HepG2 (cell line): Measurements from ENCODE around the gene RAB24. TPM values are rescaled to one million over a fixed set of nuclear protein-coding genes. Genes with fewer than 3 reads are reported as not detected.

Source experiments
- ATAC-seq: fragments of 200-7000 bp; cut with Tn5 transposase; 3 replicates; pipeline ENCODE4 v1.9.1; 2020; ENCODE audit warnings: mild to moderate bottlenecking, moderate library complexity
- BruUV-seq: library from RNA; stranded (reverse); fragments of 400-500 nt; replicated peaks from 2 replicates; lab custom pipeline; 2021; lab: Mats Ljungman, UMichigan
- CTCF ChIA-PET: fragments of 300-600 bp; formaldehyde crosslinking; extraction: SDS; loops from one replicate; lab custom pipeline; 2021; ENCODE audit warnings: low total read pairs, inconsistent platforms, low intra/inter-chr PET ratio; lab: Yijun Ruan, JAX
- POLR2A ChIA-PET: fragments of 350-600 bp; sonication (Branson Sonifier 250); formaldehyde crosslinking; loops from one replicate; lab custom pipeline; 2020; ENCODE audit warnings: antibody characterized with exemption, inconsistent platforms; lab: Yijun Ruan, JAX
- DNase-seq: peaks from one replicate; pipeline ENCODE4 v3.0.0-alpha.2; 2015; ENCODE audit warnings: low spot score
- FAIRE-seq: peaks from 3 replicates; lab custom pipeline; 2011; peaks lifted over from hg19 to GRCh38; lab: Jason Lieb, UNC
- H2AFZ ChIP-seq: one replicate; pipeline ENCODE4 v1.6.1; 2011; ENCODE audit warnings: low read length, inconsistent platforms
- H3K27ac ChIP-seq: fragments of 300-600 bp; 3 replicates; pipeline ENCODE4 v1.8.0; 2011; ENCODE audit warnings: mixed run types, mild to moderate bottlenecking, mixed read lengths, low read length, inconsistent platforms; ENCODE audit not compliant: insufficient read depth; ENCODE audit errors: extremely low read length
- H3K27me3 ChIP-seq, 2 experiments: fragments of 200-600 bp in 1 of 2; 2 replicates in 1 of 2; 3 replicates in 1 of 2; pipeline versions ENCODE4 v1.6.0 to v1.8.0; 2011; ENCODE audit warnings: low read length in 2 of 2, mild to moderate bottlenecking in 2 of 2, moderate library complexity in 2 of 2, inconsistent platforms in 1 of 2; ENCODE audit not compliant: insufficient read depth in 2 of 2, control insufficient read depth in 1 of 2
- H3K36me3 ChIP-seq, 2 experiments: fragments of 200-600 bp in 1 of 2; replicated peaks in 1 of 2; 2 replicates in 1 of 2; 3 replicates in 1 of 2; pipeline versions ENCODE4 v1.5.1 to v1.8.0; 2011; ENCODE audit warnings: low read length in 2 of 2, inconsistent platforms in 1 of 2; ENCODE audit not compliant: insufficient read depth in 2 of 2, control insufficient read depth in 1 of 2
- H3K4me1 ChIP-seq: 2 replicates; pipeline ENCODE4 v1.5.1; 2012; ENCODE audit warnings: low read length, inconsistent platforms; ENCODE audit not compliant: insufficient read depth
- H3K4me2 ChIP-seq: 2 replicates; pipeline ENCODE4 v1.6.0; 2011; ENCODE audit warnings: low read depth, low read length, inconsistent platforms
- H3K4me3 ChIP-seq, 3 experiments: fragments of 200-600 bp in 1 of 3; sonication (generic), shearing (Covaris generic) in 1 of 3; replicated peaks in 1 of 3; 2 replicates each; pipeline ENCODE4 v1.5.1; 2011 to 2016; ENCODE audit warnings: low read length in 3 of 3, inconsistent platforms in 2 of 3, low read depth in 2 of 3, mild to moderate bottlenecking in 2 of 3, control low read depth in 1 of 3, mixed read lengths in 1 of 3; ENCODE audit not compliant: insufficient read depth in 1 of 3
- H3K79me2 ChIP-seq: one replicate; pipeline ENCODE4 v1.6.1; 2011; ENCODE audit warnings: low read length, inconsistent platforms; ENCODE audit not compliant: insufficient read depth
- H3K9ac ChIP-seq: 2 replicates; pipeline ENCODE4 v1.6.0; 2011; ENCODE audit warnings: mild to moderate bottlenecking, low read depth, low read length, inconsistent platforms; ENCODE audit not compliant: insufficient read depth
- H3K9me3 ChIP-seq: 2 replicates; pipeline ENCODE4 v1.5.1; 2012; ENCODE audit warnings: mild to moderate bottlenecking, low read length
- H4K20me1 ChIP-seq: 2 replicates; pipeline ENCODE4 v1.6.0; 2011; ENCODE audit warnings: inconsistent platforms, mild to moderate bottlenecking, low read length, moderate library complexity; ENCODE audit not compliant: insufficient read depth
- ARHGAP35 ChIP-seq: sonication (generic); formaldehyde crosslinking; IDR thresholded peaks from 2 replicates; pipeline ENCODE4 v1.9.0; 2022; ENCODE audit warnings: mild to moderate bottlenecking, inconsistent platforms, moderate library complexity, missing genetic modification reagents, borderline replicate concordance
- BRD4 ChIP-seq: sonication (generic); formaldehyde crosslinking; IDR thresholded peaks from 2 replicates; pipeline ENCODE4 v1.4.0; 2020; ENCODE audit warnings: missing genetic modification reagents
- GTF3A ChIP-seq: sonication (generic); formaldehyde crosslinking; conservative IDR thresholded peaks from 2 replicates; pipeline ENCODE4 v1.4.0; 2020; ENCODE audit warnings: mild to moderate bottlenecking, missing genetic modification reagents
- HMGA1 ChIP-seq: sonication (generic); formaldehyde crosslinking; conservative IDR thresholded peaks from 2 replicates; pipeline ENCODE4 v1.4.0; 2020; ENCODE audit warnings: missing genetic modification reagents
- MTF1 ChIP-seq: sonication (generic); formaldehyde crosslinking; IDR thresholded peaks from 2 replicates; pipeline ENCODE4 v1.5.0; 2020; ENCODE audit warnings: missing genetic modification reagents
- RBAK ChIP-seq: sonication (generic); formaldehyde crosslinking; IDR thresholded peaks from 2 replicates; pipeline ENCODE4 v1.5.1; 2020; ENCODE audit warnings: mild to moderate bottlenecking, missing genetic modification reagents
- RELA ChIP-seq: sonication (generic); formaldehyde crosslinking; IDR thresholded peaks from 2 replicates; pipeline ENCODE4 v1.4.0; 2020; ENCODE audit warnings: missing genetic modification reagents
- SAP130 ChIP-seq: IDR thresholded peaks from 2 replicates; pipeline ENCODE4 v1.6.1; 2016; ENCODE audit warnings: low read depth
- ZBTB43 ChIP-seq: sonication (generic); formaldehyde crosslinking; conservative IDR thresholded peaks from 2 replicates; pipeline ENCODE4 v1.4.0; 2020; ENCODE audit warnings: missing genetic modification reagents
- ZNF547 ChIP-seq: sonication (generic); formaldehyde crosslinking; IDR thresholded peaks from 2 replicates; pipeline ENCODE4 v1.5.1; 2020; ENCODE audit warnings: mild to moderate bottlenecking, missing genetic modification reagents
- ZNF605 ChIP-seq: sonication (generic); formaldehyde crosslinking; IDR thresholded peaks from 2 replicates; pipeline ENCODE4 v1.8.0; 2022; ENCODE audit warnings: mild to moderate bottlenecking, missing genetic modification reagents
- WGBS: methylation state at CpG from one replicate; pipeline ENCODE4 v1.1.6; 2017; ENCODE audit warnings: low lambda C conversion rate; 5-methylcytosine and 5-hydroxymethylcytosine counted together
- in situ Hi-C: cut with HindIII; loops from 2 replicates; pipeline ENCODE4 v1.10.0; 2017; ENCODE audit warnings: low pct_unique_long_range_greater_than_20kb; ENCODE audit not compliant: extremely low pct_ligation_motif_present
- intact Hi-C: fragments of 100-400 bp; cut with micrococcal nuclease; formaldehyde crosslinking; loops from one replicate; pipeline ENCODE4 v1.10.0; 2022; ENCODE audit not compliant: unreplicated experiment
- polyA plus RNA-seq, 8 experiments: library from polyadenylated mRNA; depleted of rRNA in 3 of 8; stranded (reverse) in 7 of 8; unstranded in 1 of 8; fragments of >200 nt; fragmentation: Illumina TruSeq in 4 of 8; extraction: Trizol in 4 of 8; gene quantifications; 2 replicates each; pipeline versions ENCODE4 v1.2.1 to v1.2.3, GENCODE V29; 2011 to 2016; ENCODE audit warnings: low read depth in 4 of 8, missing spikeins in 1 of 8, mixed read lengths in 1 of 8; ENCODE audit not compliant: insufficient read depth in 1 of 8
- total RNA-seq, 5 experiments: library from RNA; depleted of rRNA; stranded (reverse); fragments of >200 nt; fragmentation: Illumina TruSeq; extraction: Trizol; gene quantifications; 2 replicates each; pipeline ENCODE4 v1.2.3, GENCODE V29; 2016; ENCODE audit warnings: low read depth in 1 of 5
- TF ChIP-seq, protein P1 (sequence below): sonication (generic); formaldehyde crosslinking; IDR thresholded peaks from 2 replicates; pipeline ENCODE4 v1.5.1; 2020; ENCODE audit warnings: missing genetic modification reagents, mild to moderate bottlenecking, borderline replicate concordance
- TF ChIP-seq, protein P2 (sequence below): sonication (generic); formaldehyde crosslinking; IDR thresholded peaks from 2 replicates; pipeline ENCODE4 v1.4.0; 2020; ENCODE audit warnings: mild to moderate bottlenecking, missing genetic modification reagents
- TF ChIP-seq, protein P3 (sequence below): sonication (generic); formaldehyde crosslinking; IDR thresholded peaks from 2 replicates; pipeline ENCODE4 v1.4.0; 2020; ENCODE audit warnings: mild to moderate bottlenecking, missing genetic modification reagents

Gene RAB24
- total and polyA plus RNA-seq, 2 of the 13 experiments (the other 11 are each of a cell fraction or from before 2014, with no cell fraction given) = 22.9 to 63.7 TPM

DNA sequence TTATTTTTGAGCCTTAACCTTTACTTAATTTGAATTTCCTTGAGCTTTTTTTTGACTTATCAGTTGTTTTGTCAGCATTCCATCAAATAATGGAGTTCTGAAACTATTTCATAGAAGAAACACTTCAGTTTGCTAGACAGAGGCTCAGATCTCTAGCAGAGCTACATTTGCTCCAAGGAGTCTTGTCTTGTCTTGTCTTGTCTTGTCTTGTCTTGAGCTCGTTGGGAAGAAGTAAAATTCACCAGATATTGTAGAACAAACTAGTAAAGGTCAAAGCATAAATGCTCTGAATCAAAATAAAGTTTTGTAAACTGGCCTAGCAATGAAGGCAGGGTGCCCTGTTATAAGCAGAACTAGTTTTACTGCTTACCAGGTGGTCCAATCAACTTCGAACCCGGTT, 33.5 kb downstream of the RAB24 start (continued):
- TF ChIP-seq, protein P1, sequence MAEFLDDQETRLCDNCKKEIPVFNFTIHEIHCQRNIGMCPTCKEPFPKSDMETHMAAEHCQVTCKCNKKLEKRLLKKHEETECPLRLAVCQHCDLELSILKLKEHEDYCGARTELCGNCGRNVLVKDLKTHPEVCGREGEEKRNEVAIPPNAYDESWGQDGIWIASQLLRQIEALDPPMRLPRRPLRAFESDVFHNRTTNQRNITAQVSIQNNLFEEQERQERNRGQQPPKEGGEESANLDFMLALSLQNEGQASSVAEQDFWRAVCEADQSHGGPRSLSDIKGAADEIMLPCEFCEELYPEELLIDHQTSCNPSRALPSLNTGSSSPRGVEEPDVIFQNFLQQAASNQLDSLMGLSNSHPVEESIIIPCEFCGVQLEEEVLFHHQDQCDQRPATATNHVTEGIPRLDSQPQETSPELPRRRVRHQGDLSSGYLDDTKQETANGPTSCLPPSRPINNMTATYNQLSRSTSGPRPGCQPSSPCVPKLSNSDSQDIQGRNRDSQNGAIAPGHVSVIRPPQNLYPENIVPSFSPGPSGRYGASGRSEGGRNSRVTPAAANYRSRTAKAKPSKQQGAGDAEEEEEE (CRISPR knock-in tag) = no peak
- no peak for TF ChIP-seq ARHGAP35

- intact Hi-C loops (no loop called here), in situ Hi-C loops (no loop called here)
- H3K27me3 ChIP-seq = peaks cover 0 to 4% of the 10 kb centered on the region in 2 experiments; a peak in 2 of 5 replicates
- no peaks in the 10 kb centered on the region for H3K36me3 ChIP-seq
- no peaks in the 10 kb centered on the region for H4K20me1 ChIP-seq
- no peak for FAIRE-seq
- 41% methylated on average over 7 of the region's 7 CpGs for WGBS
- no peaks in the 10 kb centered on the region for H3K9me3 ChIP-seq
- no TSS peak for BruUV-seq
- H3K4me1 ChIP-seq = no peaks in the 10 kb centered on the region
- ATAC-seq = no peak
- no peak for DNase-seq
- no peak overlapping the region for H3K4me2 ChIP-seq
- ChIA-PET CTCF (no interaction called here), POLR2A (no interaction called here)
- TF ChIP-seq ZNF547 (no peak), ZBTB43 (CRISPR knock-in tag) (no peak), GTF3A (CRISPR knock-in tag) (no peak), SAP130 (CRISPR knock-in tag) (no peak), MTF1 (CRISPR knock-in tag) (no peak), ZNF605 (CRISPR knock-in tag) (no peak), RBAK (no peak), RELA (no peak), HMGA1 (CRISPR knock-in tag) (no peak), BRD4 (CRISPR knock-in tag) (no peak)
- TF ChIP-seq, protein P2, sequence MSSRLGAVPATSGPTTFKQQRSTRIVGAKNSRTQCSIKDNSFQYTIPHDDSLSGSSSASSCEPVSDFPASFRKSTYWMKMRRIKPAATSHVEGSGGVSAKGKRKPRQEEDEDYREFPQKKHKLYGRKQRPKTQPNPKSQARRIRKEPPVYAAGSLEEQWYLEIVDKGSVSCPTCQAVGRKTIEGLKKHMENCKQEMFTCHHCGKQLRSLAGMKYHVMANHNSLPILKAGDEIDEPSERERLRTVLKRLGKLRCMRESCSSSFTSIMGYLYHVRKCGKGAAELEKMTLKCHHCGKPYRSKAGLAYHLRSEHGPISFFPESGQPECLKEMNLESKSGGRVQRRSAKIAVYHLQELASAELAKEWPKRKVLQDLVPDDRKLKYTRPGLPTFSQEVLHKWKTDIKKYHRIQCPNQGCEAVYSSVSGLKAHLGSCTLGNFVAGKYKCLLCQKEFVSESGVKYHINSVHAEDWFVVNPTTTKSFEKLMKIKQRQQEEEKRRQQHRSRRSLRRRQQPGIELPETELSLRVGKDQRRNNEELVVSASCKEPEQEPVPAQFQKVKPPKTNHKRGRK = no peak
- TF ChIP-seq, protein P3, sequence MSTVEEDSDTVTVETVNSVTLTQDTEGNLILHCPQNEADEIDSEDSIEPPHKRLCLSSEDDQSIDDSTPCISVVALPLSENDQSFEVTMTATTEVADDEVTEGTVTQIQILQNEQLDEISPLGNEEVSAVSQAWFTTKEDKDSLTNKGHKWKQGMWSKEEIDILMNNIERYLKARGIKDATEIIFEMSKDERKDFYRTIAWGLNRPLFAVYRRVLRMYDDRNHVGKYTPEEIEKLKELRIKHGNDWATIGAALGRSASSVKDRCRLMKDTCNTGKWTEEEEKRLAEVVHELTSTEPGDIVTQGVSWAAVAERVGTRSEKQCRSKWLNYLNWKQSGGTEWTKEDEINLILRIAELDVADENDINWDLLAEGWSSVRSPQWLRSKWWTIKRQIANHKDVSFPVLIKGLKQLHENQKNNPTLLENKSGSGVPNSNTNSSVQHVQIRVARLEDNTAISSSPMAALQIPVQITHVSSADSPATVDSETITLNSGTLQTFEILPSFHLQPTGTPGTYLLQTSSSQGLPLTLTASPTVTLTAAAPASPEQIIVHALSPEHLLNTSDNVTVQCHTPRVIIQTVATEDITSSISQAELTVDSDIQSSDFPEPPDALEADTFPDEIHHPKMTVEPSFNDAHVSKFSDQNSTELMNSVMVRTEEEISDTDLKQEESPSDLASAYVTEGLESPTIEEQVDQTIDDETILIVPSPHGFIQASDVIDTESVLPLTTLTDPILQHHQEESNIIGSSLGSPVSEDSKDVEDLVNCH (CRISPR knock-in tag) = no peak
- no peak overlapping the region for H3K9ac ChIP-seq
- no peaks in the 10 kb centered on the region for H3K79me2 ChIP-seq
- no peak overlapping the region for H2AFZ ChIP-seq
- no peak overlapping the region for H3K4me3 ChIP-seq
- no peak overlapping the region for H3K27ac ChIP-seq
These were observed 34.2 kb downstream of the RAB24 start for GRCh38 chr5:177269232-177269895.
